Loucy (cell line): ENCODE results near the gene TIAM2.
"Not testable (repeated sequence)": the region's sequence is repeated elsewhere in the genome, so short reads cannot be mapped to it uniquely, and the experiment has no call there.

Experiments used
- H2AFZ ChIP-seq: fragments of 200-600 bp; sonication (generic); 2 replicates; pipeline ENCODE4 v1.6.0; 2016; ENCODE audit warnings: antibody characterized with exemption, mild to moderate bottlenecking, low read length, moderate library complexity
- H3F3A ChIP-seq: fragments of 200-600 bp; 2 replicates; pipeline ENCODE4 v1.6.0; 2016; ENCODE audit warnings: antibody characterized with exemption, low read depth, mild to moderate bottlenecking
- H3K27me3 ChIP-seq: fragments of 200-600 bp; sonication (generic); 2 replicates; pipeline ENCODE4 v1.6.1; 2014; ENCODE audit warnings: low read length, mild to moderate bottlenecking; ENCODE audit not compliant: insufficient read depth, poor library complexity, severe bottlenecking
- H3K36me3 ChIP-seq: fragments of 200-600 bp; sonication (generic); 2 replicates; pipeline ENCODE4 v1.6.1; 2016; ENCODE audit warnings: low read length; ENCODE audit not compliant: insufficient read depth
- H3K4me1 ChIP-seq: fragments of 200-600 bp; sonication (generic); 2 replicates; pipeline ENCODE4 v1.5.1; 2014; ENCODE audit warnings: low read length, mild to moderate bottlenecking; ENCODE audit not compliant: insufficient read depth, poor library complexity, severe bottlenecking
- H3K4me2 ChIP-seq: fragments of 200-600 bp; sonication (generic); 2 replicates; pipeline ENCODE4 v1.6.0; 2014; ENCODE audit warnings: antibody characterized with exemption, low read length, low read depth, mild to moderate bottlenecking; ENCODE audit not compliant: poor library complexity, severe bottlenecking
- H3K4me3 ChIP-seq: fragments of 200-600 bp; sonication (generic); 2 replicates; pipeline ENCODE4 v1.5.1; 2014; ENCODE audit warnings: low read length, mild to moderate bottlenecking, mixed read lengths; ENCODE audit not compliant: poor library complexity, severe bottlenecking
- H3K79me2 ChIP-seq: fragments of 200-600 bp; sonication (generic); 2 replicates; pipeline ENCODE4 v1.6.1; 2014; ENCODE audit warnings: low read length; ENCODE audit not compliant: insufficient read depth
- H3K9ac ChIP-seq: fragments of 200-600 bp; sonication (generic); 2 replicates; pipeline ENCODE4 v1.6.0; 2014; ENCODE audit warnings: mild to moderate bottlenecking, low read depth, low read length, moderate library complexity; ENCODE audit not compliant: poor library complexity, severe bottlenecking
- H3K9me2 ChIP-seq: fragments of 200-600 bp; sonication (generic); replicated peaks from 2 replicates; pipeline ENCODE4 v1.6.1; 2016; ENCODE audit warnings: low read depth, low read length, mixed read lengths
- H3K9me3 ChIP-seq: fragments of 200-600 bp; sonication (generic); 2 replicates; pipeline ENCODE4 v1.6.1; 2014; ENCODE audit warnings: mild to moderate bottlenecking, antibody characterized with exemption, low read length, low read depth; ENCODE audit not compliant: insufficient read depth
- H4K20me1 ChIP-seq: fragments of 200-600 bp; sonication (generic); 2 replicates; pipeline ENCODE4 v1.6.0; 2014; ENCODE audit warnings: antibody characterized with exemption, low read length, mild to moderate bottlenecking; ENCODE audit not compliant: insufficient read depth, poor library complexity, severe bottlenecking
- CTCF ChIP-seq: fragments of 200-600 bp; sonication (generic); conservative IDR thresholded peaks from 2 replicates; pipeline ENCODE4 v1.5.1; 2014; ENCODE audit warnings: mild to moderate bottlenecking, antibody characterized with exemption, low read length
- EZH2phosphoT487 ChIP-seq: fragments of 200-600 bp; IDR thresholded peaks from 2 replicates; pipeline ENCODE4 v1.6.1; 2018; ENCODE audit warnings: antibody characterized with exemption, mild to moderate bottlenecking, moderate library complexity, borderline replicate concordance

Gene TIAM2

GRCh38 chr6:155213611-155214372 is 218.7 kb downstream of the TIAM2 start:
- H3F3A ChIP-seq = no peaks in the 10 kb centered on the region
- no peak overlapping the region for H2AFZ ChIP-seq
- H3K4me1 ChIP-seq = peaks cover 7% of the 10 kb centered on the region
- H3K4me3 ChIP-seq = no peak overlapping the region
- H3K9me2 ChIP-seq = no peaks in the 10 kb centered on the region
- no peaks in the 10 kb centered on the region for H3K27me3 ChIP-seq
- no peaks in the 10 kb centered on the region for H4K20me1 ChIP-seq
- H3K79me2 ChIP-seq = no peaks in the 10 kb centered on the region
- H3K9ac ChIP-seq = no peak overlapping the region
- no peaks in the 10 kb centered on the region for H3K36me3 ChIP-seq
- TF ChIP-seq CTCF (no peak), EZH2phosphoT487 (no peak)
- H3K9me3 ChIP-seq = no peaks in the 10 kb centered on the region
- H3K4me2 ChIP-seq = no peak overlapping the region

GRCh38 chr6:155215906-155216305 is 220.8 kb downstream of the TIAM2 start:
- Histone ChIP-seq H4K20me1 (no peaks in the 10 kb centered on the region), H3K4me1 (no peaks in the 10 kb centered on the region), H3K9me2 (no peaks in the 10 kb centered on the region), H3K79me2 (no peaks in the 10 kb centered on the region), H2AFZ (no peak overlapping the region), H3K36me3 (no peaks in the 10 kb centered on the region), H3K4me2 (no peak overlapping the region), H3K9me3 (no peaks in the 10 kb centered on the region), H3K27me3 (no peaks in the 10 kb centered on the region), H3F3A (no peaks in the 10 kb centered on the region), H3K4me3 (no peak overlapping the region), H3K9ac (no peak overlapping the region)
- TF ChIP-seq EZH2phosphoT487 (no peak), CTCF (no peak)

- no peaks in the 10 kb centered on the region for H3F3A ChIP-seq
- no peak overlapping the region for H2AFZ ChIP-seq
- H3K79me2 ChIP-seq = no peaks in the 10 kb centered on the region
- H3K27me3 ChIP-seq = no peaks in the 10 kb centered on the region
- no peak overlapping the region for H3K4me2 ChIP-seq
- no peaks in the 10 kb centered on the region for H3K9me2 ChIP-seq
- H3K4me1 ChIP-seq = no peaks in the 10 kb centered on the region
- no peak for TF ChIP-seq CTCF
- no peak for TF ChIP-seq EZH2phosphoT487
- H3K4me3 ChIP-seq = no peak overlapping the region
- no peaks in the 10 kb centered on the region for H4K20me1 ChIP-seq
- H3K9ac ChIP-seq = no peak overlapping the region
- H3K36me3 ChIP-seq = no peaks in the 10 kb centered on the region
- no peaks in the 10 kb centered on the region for H3K9me3 ChIP-seq
Measured at GRCh38 chr6:155216312-155217046, 221.4 kb downstream of the TIAM2 start.

- H3K27me3 ChIP-seq, H3F3A ChIP-seq, H3K4me2 ChIP-seq, H3K79me2 ChIP-seq, H3K4me1 ChIP-seq, H2AFZ ChIP-seq, H3K9me3 ChIP-seq, H3K9me2 ChIP-seq, H3K36me3 ChIP-seq, H3K4me3 ChIP-seq, H3K9ac ChIP-seq, H4K20me1 ChIP-seq: not testable (repeated sequence)
Measured at GRCh38 chr6:155218711-155219110, 223.6 kb downstream of the TIAM2 start.
